ENCODE results near the gene FES.

Gene FES

DNA sequence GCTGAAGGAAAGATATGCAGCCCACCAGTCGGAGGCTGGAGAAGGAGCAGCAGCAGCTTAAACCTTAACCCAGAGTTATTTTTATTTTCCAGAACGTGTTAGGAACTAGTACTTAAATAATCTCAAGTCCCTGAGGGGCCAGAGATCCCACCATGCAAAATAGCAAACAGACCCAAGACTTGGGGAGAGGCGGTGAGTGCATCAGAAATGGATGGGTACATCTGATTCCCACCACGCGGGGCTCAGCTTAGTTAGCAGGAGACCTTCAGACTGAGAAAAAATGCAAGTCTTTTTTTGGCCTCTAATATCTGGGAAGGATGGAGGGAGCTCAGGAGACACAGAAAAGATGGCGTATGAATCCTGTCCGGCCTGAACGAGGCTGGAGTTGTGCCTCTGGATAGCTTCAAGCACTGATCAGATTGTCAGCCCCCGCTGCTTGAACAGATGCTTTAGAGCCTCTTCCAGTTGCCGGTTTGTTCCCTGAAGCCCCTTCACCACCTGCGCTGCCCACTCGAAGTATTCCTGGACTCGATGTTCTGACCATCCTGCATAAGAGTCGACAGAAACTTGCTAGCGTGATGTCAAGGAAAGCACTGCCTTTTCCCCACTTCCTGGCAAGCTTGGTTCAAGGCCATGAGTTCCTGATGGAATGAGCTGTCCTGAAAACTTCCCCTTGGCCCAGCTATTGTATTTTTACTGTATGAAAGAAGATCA lies 46.7 kb downstream of the FES start:
- DNase-seq (ENCODE audit: low read depth), result no peak

DNA sequence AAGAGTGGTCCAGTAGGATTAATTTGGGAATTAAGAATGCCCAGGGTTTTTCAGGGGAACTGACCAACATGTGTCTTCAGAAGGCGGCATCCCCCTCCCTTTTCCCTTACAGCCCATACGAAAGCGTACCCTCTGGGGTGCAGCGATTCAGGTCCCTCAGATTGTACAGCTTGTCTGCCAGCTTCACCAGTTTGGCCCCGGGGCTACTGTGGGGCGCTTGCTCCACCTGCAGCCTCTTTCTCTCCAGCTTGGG lies 47.2 kb downstream of the FES start:
- no peak for DNase-seq (ENCODE audit: low read depth)

DNA sequence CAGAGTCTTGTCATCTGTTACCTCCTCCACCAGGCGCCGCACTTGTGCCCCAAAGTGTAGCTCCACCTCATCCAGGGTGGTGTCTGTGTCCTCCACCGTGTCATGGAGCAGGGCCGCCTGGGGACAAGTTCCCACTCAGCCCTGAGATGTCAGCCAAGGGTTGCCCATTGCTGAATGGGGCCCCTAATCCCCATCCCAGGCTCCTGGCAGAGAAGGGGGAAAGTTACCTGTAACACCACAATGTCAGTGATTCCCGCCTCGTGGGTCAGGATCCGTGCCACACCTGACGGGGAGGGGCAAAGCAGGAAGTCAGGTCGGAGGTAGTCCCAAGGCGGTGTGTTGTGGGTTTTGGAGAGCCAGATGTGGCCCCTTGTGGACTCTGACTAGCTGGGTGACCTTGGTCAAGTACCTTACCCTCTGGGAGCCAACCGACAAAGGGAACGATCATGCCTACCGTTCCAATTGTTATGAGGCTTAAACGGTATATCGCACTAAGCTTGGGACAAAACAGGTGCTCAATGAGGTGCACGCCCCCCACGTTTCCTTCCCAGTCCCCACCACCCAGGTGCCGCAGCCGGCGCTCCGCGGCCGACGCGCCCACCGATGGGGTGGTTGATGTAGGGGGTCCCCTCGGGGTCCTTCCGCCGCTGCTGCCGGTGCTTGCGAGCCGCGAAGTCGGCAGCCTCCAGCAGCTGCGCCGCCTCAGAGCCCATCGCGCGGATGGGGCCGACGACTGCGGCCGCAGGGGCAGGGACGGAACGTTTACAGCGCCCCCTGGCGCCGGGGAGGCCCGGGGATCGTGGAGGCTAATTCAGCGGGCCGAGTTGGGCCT lies 47.7 kb downstream of the FES start, which contains the start of gene HDDC3:
TSS of gene HDDC3 (minus strand) at position 722 of the 832 bp plus-strand sequence. CDS start at position 713, 9 bp downstream.
- DNase-seq (ENCODE audit: low read depth), result no peak

DNA sequence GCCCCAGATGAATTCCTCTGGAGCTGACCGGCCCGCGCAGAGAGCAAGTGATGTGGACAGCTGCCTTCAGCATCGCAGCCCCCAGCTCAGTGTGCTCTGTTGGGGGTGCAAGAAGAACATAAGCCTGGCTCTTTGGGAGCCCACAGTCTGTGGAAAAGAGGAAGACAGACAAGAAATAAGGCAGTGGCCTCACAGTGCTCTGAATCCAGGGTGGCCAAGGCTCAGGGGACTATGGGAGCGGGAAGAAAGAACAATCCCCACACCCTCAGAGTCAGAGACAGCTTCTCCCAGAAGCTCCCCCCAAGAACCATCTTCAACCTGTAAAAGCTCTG lies 48.3 kb downstream of the FES start:
- DNase-seq (ENCODE audit: low read depth), result no peak

- no peak for DNase-seq (ENCODE audit: low read depth)
Measured at GRCh38 chr15:90933301-90933700, 49.0 kb downstream of the FES start.

DNA sequence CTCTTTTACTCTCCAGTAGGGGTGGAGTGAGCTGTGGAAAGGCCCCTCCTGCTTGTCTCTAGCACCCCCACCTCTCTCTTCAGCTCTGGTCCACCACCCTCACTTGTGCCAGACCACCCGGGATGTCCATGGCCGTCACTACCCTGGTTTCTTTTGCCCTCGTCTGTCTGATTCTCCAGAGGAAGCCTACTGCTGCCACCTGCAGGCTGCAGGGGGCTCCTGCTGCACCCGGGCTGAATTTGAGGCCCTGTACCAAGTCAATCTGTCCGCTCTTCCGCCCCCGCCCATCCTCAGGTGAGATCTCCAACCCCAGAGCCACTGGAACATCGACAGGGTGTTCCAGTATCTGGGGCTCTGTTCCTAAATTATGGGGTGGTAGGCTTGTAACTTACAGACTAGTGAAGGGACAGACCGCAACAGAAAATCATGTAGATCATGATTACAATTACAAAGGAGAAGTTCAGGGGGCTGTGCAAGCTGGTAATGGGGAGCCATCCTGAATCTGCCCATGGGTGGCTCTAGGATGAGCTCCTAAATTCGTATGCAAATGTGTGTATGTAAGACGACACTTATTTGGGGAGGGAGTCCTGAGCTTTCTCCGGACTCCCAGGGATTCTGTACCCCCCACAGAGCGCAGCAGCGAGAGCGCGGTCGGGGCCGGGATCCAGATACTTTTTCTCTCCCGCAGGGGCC lies 50.1 kb downstream of the FES start:
- DNase-seq (ENCODE audit: low read depth), result no peak

DNA sequence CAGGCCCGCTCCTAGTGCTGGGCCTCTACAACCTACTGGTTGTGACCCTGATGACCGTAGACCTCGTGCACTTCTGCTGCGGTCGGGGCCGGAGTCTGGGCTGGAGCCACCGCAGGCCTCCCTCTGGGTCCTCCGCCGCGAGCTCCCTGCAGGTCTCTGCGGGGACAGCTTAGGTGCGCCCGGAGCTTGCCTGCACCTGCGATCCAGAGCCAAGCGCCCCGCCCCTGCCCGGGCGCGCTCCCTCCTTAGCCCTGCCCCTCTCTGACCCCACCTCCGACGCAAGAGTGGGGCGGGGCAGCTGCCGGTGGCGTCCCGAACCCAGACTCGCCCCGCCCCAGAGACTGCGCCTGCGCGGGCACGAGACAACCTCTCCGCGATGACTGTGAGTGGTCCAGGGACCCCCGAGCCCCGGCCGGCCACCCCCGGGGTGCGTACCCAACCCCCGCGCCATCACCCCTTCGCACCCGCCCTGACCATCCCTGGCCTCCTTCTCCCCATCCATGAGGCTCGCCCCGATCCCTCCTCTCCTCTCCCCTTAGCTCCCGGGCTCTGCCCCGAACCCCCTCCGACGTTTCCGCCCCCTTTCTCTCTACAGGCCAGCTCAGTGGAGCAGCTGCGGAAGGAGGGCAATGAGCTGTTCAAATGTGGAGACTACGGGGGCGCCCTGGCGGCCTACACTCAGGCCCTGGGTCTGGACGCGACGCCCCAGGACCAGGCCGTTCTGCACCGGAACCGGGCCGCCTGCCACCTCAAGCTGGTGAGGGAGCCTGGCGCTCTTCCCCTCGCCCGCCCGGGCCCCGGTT lies 50.8 kb downstream of the FES start, which contains the start of gene UNC45A:
TSS of gene UNC45A (plus strand) at position 337 of the 803 bp plus-strand sequence. CDS start at position 377, 40 bp downstream.
- no peak for DNase-seq (ENCODE audit: low read depth)

DNA sequence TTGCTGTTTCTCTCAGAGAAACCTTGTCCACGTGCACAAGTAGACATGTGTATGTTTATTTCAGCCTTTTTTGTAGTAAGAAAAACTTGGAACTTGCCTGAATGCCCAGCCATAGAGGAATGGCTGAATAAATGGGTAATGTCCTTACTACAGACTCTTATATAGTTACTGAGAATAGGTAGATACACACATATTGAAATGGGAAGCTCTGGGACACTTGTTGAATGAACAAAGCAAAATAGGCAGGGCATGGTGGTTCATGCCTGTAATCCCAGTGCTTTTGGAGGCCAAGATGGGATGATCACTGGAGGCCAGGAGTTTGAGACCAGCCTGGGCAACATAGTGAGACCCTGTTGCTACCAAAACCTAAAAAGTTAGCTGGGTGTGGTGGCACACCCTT lies 52.5 kb downstream of the FES start:
- no peak for DNase-seq (ENCODE audit: low read depth)

GRCh38 chr15:90938261-90938660 lies 54.0 kb downstream of the FES start:
- no peak for DNase-seq (ENCODE audit: low read depth)

DNA sequence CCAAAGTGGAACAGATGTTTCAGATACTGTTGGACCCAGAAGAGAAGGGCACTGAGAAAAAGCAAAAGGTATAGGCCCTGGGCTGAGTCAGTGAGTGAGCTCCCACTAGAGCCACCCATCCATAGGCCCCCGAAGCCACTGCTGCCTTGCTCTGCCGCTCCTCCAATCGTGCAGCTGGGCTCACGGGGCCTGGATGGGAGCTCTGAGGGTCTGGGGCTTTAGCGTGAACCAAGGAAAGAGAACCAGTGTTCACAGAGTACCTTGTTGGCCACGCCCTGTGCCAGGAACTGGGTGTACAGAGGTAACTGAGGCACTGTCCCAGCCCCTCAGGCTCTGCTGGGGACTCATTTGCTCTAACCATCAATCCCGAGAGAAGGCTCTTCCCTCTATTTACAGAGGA lies 55.5 kb downstream of the FES start:
- no peak for DNase-seq (ENCODE audit: low read depth)

DNA sequence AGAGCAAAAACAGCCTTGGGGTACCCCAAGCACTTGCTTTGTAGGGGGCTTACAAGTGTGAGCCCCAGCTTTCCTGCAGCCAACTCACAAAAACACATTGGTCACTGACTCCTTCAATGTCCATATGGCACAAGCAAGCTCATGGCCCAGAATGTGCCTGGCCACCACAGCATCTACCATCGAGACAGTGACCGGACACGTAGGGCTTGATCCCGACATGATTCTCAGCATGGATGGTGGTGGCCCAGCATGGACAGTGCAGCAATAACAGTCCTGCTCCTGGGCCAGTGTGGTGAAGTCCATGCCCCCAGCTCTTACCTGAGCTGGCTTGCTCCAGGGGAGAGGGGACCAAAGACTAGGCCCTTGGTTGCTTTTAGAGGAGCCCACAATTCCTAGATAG lies 56.7 kb downstream of the FES start:
- no peak for DNase-seq (ENCODE audit: low read depth)

- DNase-seq (ENCODE audit: low read depth), result no peak
Measured at GRCh38 chr15:90942354-90943120, 58.2 kb downstream of the FES start.

- no peak for DNase-seq (ENCODE audit: low read depth)
Measured at GRCh38 chr15:90945091-90945490, 60.8 kb downstream of the FES start.
